HL-60 (cell line): ENCODE results near the gene COBL.

Source experiments
- DNase-seq, 2 experiments: peaks; one replicate each; pipeline ENCODE4 v3.0.0-alpha.2; 2010 to 2020; ENCODE audit warnings: low read depth in 1 of 2, low spot score in 1 of 2
- H3K27ac ChIP-seq: fragments of 250-450 bp; sonication (Bioruptor Pico); replicated peaks from 2 replicates; pipeline ENCODE4 v1.5.1; 2020; ENCODE audit warnings: mild to moderate bottlenecking, moderate library complexity
- H3K27me3 ChIP-seq: fragments of 250-450 bp; sonication (Bioruptor Pico); 2 replicates; pipeline ENCODE4 v1.5.1; 2021; ENCODE audit warnings: mild to moderate bottlenecking, moderate library complexity; ENCODE audit not compliant: insufficient read depth, poor library complexity, severe bottlenecking
- H3K4me3 ChIP-seq: replicated peaks from 2 replicates; pipeline ENCODE4 v1.5.1; 2011; ENCODE audit warnings: mild to moderate bottlenecking, control low read depth, low read length; ENCODE audit not compliant: insufficient read depth
- CTCF ChIP-seq: IDR thresholded peaks from one replicate; pipeline ENCODE4 v1.5.1; 2011; ENCODE audit warnings: low read length, control low read depth, inconsistent platforms; ENCODE audit not compliant: insufficient read depth
- GABPA ChIP-seq: IDR thresholded peaks from 2 replicates; pipeline ENCODE4 v1.6.1; 2012; ENCODE audit warnings: low read depth
- POLR2AphosphoS5 ChIP-seq: IDR thresholded peaks from 2 replicates; pipeline ENCODE4 v1.6.1; 2012; ENCODE audit warnings: low read depth
- SPI1 ChIP-seq: IDR thresholded peaks from 2 replicates; pipeline ENCODE4 v1.6.1; 2012; ENCODE audit warnings: low read depth, mild to moderate bottlenecking, borderline replicate concordance
- TF ChIP-seq, protein P1 (sequence below): IDR thresholded peaks from 2 replicates; pipeline ENCODE4 v1.6.1; 2012; ENCODE audit warnings: low read depth; ENCODE audit not compliant: insufficient replicate concordance

COBL gene

DNA sequence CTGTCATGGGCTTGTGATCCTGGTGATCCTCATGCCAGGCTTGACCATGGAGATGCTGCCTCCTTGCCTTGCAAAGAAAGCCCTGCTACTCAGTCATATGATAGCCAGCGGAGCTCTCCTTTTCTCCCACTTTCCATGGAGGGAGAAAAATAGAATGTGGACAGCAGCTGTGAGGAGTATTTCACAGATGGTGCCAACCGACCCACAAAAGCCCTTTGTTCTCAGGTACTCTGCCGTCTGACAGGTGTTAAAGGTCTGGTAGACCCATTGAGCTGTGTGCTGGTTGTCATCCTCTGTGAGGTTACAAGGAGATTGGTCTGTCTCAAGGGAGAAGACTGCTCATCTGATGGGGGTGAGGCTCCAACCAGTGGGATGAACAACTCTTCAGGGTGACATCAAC lies 29.5 kb upstream of the COBL start:
- TF ChIP-seq POLR2AphosphoS5 (no peak), SPI1 (no peak), GABPA (no peak), CTCF (no peak)
- TF ChIP-seq, protein P1, sequence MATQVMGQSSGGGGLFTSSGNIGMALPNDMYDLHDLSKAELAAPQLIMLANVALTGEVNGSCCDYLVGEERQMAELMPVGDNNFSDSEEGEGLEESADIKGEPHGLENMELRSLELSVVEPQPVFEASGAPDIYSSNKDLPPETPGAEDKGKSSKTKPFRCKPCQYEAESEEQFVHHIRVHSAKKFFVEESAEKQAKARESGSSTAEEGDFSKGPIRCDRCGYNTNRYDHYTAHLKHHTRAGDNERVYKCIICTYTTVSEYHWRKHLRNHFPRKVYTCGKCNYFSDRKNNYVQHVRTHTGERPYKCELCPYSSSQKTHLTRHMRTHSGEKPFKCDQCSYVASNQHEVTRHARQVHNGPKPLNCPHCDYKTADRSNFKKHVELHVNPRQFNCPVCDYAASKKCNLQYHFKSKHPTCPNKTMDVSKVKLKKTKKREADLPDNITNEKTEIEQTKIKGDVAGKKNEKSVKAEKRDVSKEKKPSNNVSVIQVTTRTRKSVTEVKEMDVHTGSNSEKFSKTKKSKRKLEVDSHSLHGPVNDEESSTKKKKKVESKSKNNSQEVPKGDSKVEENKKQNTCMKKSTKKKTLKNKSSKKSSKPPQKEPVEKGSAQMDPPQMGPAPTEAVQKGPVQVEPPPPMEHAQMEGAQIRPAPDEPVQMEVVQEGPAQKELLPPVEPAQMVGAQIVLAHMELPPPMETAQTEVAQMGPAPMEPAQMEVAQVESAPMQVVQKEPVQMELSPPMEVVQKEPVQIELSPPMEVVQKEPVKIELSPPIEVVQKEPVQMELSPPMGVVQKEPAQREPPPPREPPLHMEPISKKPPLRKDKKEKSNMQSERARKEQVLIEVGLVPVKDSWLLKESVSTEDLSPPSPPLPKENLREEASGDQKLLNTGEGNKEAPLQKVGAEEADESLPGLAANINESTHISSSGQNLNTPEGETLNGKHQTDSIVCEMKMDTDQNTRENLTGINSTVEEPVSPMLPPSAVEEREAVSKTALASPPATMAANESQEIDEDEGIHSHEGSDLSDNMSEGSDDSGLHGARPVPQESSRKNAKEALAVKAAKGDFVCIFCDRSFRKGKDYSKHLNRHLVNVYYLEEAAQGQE = no peak
- Histone ChIP-seq H3K4me3 (no peak overlapping the region), H3K27ac (no peak overlapping the region), H3K27me3 (no peaks in the 10 kb centered on the region)
- no peak for DNase-seq

DNA sequence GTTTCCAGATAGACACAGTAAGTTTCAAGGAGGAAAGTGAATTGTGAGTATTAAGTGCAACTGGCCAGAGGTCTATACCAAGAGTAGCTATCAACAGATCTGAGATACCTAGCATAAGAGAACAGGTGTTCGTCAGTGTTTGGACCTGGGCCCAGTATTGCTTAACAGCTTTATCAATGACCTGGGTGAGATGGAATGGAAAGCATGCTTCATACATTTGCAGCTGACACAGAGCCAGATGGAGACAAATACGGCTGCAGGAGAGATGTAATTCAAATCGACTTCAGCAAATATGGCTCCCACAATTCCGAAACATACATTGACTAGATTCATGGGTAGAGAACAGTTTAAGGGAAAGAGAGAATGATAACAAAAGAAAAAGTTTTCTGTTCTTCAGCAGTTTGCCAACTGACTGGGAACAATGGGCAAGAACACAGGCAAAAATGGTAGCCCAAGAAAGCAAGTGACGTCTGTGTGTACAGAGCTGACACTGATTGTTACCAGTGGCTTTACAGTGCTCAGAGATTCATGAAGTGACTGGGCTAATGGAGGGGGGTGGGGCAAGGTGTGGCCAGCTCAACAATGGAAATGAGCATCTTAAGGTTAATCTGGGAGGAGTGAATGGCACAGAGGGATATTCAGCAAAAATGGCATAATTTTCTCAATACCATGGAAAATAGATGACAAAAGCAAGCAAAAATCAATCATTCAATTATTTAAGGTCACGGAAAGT lies 28.0 kb upstream of the COBL start:
- H3K27ac ChIP-seq = no peak overlapping the region
- DNase-seq = no peak
- H3K27me3 ChIP-seq = no peaks in the 10 kb centered on the region
- no peak overlapping the region for H3K4me3 ChIP-seq
- TF ChIP-seq POLR2AphosphoS5 = no peak
- TF ChIP-seq SPI1 = no peak
- TF ChIP-seq GABPA = no peak
- TF ChIP-seq CTCF = no peak
- TF ChIP-seq, protein P1 = no peak

DNA sequence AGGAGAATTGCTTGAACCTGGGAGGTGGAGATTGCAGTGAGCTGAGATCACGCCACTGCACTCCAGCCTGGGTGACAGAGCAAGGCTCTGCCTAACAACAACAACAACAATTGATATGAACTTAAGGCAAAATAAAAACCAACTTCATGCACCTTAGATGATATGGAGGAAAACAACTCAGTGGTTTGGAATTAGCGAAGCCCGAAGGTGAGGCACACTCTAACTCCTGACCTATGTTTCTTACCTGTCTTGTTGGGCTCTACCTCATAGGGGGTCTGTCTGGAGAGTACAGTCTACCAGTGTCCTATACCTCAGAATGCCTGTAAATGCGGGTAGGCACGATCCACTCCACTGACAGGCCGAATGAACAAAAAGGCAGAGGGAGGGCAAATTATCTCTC lies 24.3 kb upstream of the COBL start:
- H3K27ac ChIP-seq = no peak overlapping the region
- H3K27me3 ChIP-seq = no peaks in the 10 kb centered on the region
- H3K4me3 ChIP-seq = no peak overlapping the region
- no peak for TF ChIP-seq SPI1
- no peak for TF ChIP-seq POLR2AphosphoS5
- no peak for TF ChIP-seq GABPA
- no peak for TF ChIP-seq CTCF
- TF ChIP-seq, protein P1 = no peak
- no peak for DNase-seq
